ENCODE data around the gene TEX10.
"Not testable (repeated sequence)": the region's sequence is repeated elsewhere in the genome, so short reads cannot be mapped to it uniquely, and the experiment has no call there.

The TEX10 gene

GRCh38 chr9:100346836-100347235 lies 5.9 kb downstream of the TEX10 start:
- no peak for DNase-seq

GRCh38 chr9:100341889-100342288 lies 10.9 kb downstream of the TEX10 start:
- DNase-seq = no peak

GRCh38 chr9:100340224-100340623 lies 12.5 kb downstream of the TEX10 start:
- DNase-seq = no peak

DNA sequence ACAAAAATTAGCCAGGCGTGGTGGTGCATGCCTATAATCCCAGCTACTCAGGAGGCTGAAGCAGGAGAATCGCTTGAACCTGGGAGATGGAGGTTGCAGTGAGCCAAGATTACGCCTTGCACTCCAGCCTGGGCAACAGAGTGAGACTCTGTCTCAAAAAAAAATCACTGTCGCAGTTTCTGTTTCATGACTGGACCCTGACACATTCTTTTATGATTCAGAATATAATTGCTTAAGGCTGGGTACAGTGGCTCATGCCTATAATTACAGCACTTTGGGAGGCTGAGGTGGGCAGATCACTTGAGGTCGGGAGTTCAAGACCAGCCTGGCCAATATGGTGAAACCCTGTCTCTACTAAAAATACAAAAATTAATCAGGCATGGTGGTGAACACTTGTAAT lies 14.0 kb downstream of the TEX10 start:
- not testable (repeated sequence) for DNase-seq

- DNase-seq = peak; percentile 19
Measured at GRCh38 chr9:100324594-100325200, 28.0 kb downstream of the TEX10 start.

GRCh38 chr9:100322954-100323536 lies 29.7 kb downstream of the TEX10 start:
- no peak for DNase-seq

- DNase-seq = no peak
Measured at GRCh38 chr9:100317706-100318105, 35.0 kb downstream of the TEX10 start.

DNA sequence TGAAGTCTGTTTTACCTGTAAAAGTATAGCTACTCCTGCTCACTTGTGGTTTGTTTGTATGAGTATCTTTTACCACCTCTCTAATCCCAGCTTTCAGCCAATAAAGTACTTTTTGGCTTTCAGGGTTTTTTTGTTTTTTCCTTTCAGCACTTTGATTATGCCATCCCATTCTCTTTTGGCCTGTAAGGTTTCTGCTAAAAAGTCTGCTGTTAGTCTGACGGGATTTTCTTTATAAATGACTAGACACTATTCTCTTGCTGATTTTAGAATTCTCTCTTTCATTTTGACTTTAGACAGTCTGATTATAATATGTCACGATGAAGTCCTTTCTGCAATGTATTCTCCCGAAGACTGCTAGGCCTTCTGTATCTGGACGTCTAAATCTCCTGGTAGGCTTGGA lies 37.2 kb downstream of the TEX10 start:
- no peak for DNase-seq

- DNase-seq = no peak
Measured at GRCh38 chr9:100309992-100310391, 42.8 kb downstream of the TEX10 start.

GRCh38 chr9:100308965-100309564 lies 43.7 kb downstream of the TEX10 start:
- no peak for DNase-seq

- no peak for DNase-seq
Measured at GRCh38 chr9:100307080-100307479, 45.7 kb downstream of the TEX10 start.

DNA sequence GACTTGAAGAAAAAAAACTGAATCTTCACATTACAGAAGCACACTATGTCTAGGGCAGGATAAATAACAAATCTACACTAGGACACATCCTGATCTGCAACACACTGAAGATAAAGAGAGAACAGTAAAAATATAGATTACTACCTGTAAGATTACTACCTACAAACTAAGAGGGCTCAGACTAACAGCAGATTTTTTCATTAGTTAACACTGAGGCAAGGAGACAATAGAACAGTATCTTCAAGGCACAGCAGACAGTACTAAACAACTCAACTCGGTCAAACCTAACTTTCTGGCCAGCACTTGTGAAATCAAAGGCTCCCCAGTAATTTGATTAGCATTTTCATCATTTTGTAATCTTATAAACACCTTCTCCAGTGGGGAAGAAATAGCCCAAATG lies 46.5 kb downstream of the TEX10 start:
- DNase-seq = no peak

- no peak for DNase-seq
Measured at GRCh38 chr9:100303747-100304146, 49.0 kb downstream of the TEX10 start.

DNA sequence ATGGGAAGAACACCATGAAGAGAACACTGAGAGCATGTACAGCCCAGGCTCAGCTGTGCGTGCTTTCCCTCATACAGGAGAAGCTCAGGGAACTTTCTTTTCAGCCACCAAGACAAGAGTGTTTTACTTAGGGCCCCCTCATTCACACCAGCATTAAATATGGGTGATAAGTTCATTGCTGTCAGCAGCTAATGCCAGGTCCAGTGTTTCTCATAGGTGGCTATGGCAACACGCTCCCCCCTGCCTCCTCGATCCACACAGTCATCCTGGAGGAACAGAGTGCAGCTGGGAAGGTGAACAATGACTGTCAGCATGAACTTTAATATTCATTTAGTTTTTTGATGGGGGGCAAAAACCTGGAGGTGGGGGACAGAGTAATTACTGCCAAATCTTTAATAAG lies 54.4 kb downstream of the TEX10 start:
- DNase-seq = no peak

- DNase-seq = no peak
Measured at GRCh38 chr9:100296407-100296806, 56.3 kb downstream of the TEX10 start.

GRCh38 chr9:100295240-100295639 lies 57.5 kb downstream of the TEX10 start:
- no peak for DNase-seq

DNA sequence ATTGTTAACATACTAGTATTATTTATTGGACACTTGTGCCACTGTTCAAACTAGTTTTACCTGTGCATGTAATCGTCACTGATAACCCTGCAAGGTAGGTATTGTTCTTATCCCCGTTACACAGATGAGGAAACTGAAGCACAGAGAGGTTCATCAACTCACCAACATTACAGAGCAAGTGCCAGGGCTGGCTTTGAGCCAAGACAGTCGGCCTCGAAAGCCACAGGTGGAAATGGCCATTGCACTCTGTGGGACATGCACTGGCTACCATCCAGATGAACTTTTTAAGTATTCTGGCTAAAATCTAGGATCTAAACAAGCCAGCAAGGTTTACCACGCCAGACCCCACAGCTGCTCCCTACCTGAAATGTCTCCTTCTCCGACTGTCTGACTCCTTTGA lies 57.9 kb downstream of the TEX10 start:
- DNase-seq = no peak

DNA sequence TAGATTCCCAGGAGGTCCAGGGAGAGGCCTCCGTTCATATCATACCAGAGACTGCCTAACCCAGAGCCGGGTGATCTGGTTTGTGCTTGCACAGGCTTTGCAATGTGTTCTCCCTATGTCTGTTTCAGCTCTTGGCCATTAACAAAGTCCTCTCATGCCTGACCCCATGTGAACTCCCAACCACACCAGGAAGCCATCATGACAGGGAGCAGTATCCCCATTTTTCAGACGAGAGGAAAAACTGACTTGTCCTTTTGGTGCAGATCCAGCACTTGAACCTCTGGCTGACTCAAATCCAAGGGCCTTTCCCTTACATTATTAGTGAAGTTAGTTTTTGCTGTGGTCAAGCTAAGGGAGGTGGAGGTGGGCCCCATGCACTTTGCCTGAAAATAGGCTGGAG lies 58.4 kb downstream of the TEX10 start:
- no peak for DNase-seq

GRCh38 chr9:100292414-100292813 lies 60.3 kb downstream of the TEX10 start:
- DNase-seq = no peak

- no peak for DNase-seq
Measured at GRCh38 chr9:100290714-100291113, 62.0 kb downstream of the TEX10 start.

GRCh38 chr9:100287186-100287585 lies 65.6 kb downstream of the TEX10 start:
- no peak for DNase-seq

DNA sequence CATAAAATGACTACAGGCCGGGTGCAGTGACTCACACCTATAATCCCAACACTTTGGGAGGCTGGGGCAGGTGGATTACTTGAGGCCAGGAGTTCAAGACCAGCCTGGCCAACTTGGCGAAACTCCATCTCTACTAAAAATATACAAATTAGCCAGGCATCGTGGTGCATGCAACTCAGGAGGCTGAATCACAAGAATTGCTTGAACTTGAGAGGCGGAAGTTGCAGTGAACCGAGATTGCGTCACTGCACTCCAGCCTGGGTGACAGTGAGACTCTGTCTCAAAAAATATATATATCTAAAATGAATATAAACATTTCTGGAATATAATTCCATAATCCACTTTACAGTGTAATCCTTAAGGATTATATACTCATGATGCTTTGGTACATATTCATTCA lies 66.5 kb downstream of the TEX10 start:
- no peak for DNase-seq

DNA sequence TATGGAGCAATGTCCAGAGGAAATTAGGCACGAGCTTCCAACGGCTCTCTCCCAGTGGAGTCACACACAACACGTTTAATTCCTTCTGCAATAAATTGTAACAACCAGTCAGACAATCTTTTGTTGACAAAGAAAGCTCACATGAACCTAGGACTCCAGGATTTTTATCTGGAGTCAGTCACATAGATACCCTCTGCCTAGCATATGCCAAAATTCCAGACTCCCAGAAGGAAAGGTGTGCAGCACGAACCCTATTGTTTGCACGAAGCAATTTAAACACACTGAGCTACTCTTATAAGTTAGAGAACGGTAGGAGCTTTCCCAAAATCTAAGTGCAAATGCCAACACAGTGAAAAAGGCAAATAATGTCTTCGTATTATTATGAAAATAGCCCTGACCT lies 67.1 kb downstream of the TEX10 start:
- DNase-seq = no peak

- DNase-seq = no peak
Measured at GRCh38 chr9:100285080-100285479, 67.7 kb downstream of the TEX10 start.

GRCh38 chr9:100284247-100284646 lies 68.5 kb downstream of the TEX10 start:
- no peak for DNase-seq
